Central memory CD8-positive, alpha-beta T cell (primary cell): ENCODE results near the gene B3GNT5.

Source experiments
- ATAC-seq: fragments of 150-1000 bp; cut with Tn5 transposase; replicated peaks from 2 replicates; pipeline ENCODE4 v1.10.0; 2022; ENCODE audit warnings: mild to moderate bottlenecking, moderate FRiP score, moderate number of reproducible peaks; ENCODE audit not compliant: poor library complexity, severe bottlenecking; ENCODE audit errors: extremely low read depth
- DNase-seq, 2 donors: peaks; one replicate each; pipeline ENCODE4 v3.0.0; 2021; ENCODE audit warnings: low spot score in 2 of 2
- H3K27ac Mint-ChIP-seq: one replicate; pipeline ENCODE4 v1.8.0; 2022; ENCODE audit warnings: low read depth, mild to moderate bottlenecking, moderate library complexity, mixed read lengths
- H3K27me3 Mint-ChIP-seq: one replicate; pipeline ENCODE4 v1.8.0; 2022; ENCODE audit warnings: mixed read lengths
- H3K36me3 Mint-ChIP-seq: one replicate; pipeline ENCODE4 v1.8.0; 2022; ENCODE audit warnings: mild to moderate bottlenecking, moderate library complexity, mixed read lengths; ENCODE audit not compliant: insufficient read depth
- H3K4me1 Mint-ChIP-seq: one replicate; pipeline ENCODE4 v1.8.0; 2022; ENCODE audit warnings: mixed read lengths
- H3K4me3 Mint-ChIP-seq: one replicate; pipeline ENCODE4 v1.8.0; 2022; ENCODE audit warnings: mild to moderate bottlenecking, moderate library complexity, mixed read lengths
- H3K9me3 Mint-ChIP-seq: one replicate; pipeline ENCODE4 v1.8.0; 2022; ENCODE audit warnings: mixed read lengths

Gene B3GNT5

GRCh38 chr3:183307749-183308148 lies 54.7 kb downstream of the B3GNT5 start:
- no peak for ATAC-seq
- Mint-ChIP-seq H3K27me3 (no peaks in the 10 kb centered on the region), H3K9me3 (no peaks in the 10 kb centered on the region), H3K27ac (no peak overlapping the region), H3K4me1 (no peaks in the 10 kb centered on the region), H3K4me3 (no peak overlapping the region), H3K36me3 (no peaks in the 10 kb centered on the region)
- no peak for DNase-seq

GRCh38 chr3:183308751-183309150 lies 55.7 kb downstream of the B3GNT5 start:
- Mint-ChIP-seq H3K4me1 (no peaks in the 10 kb centered on the region), H3K9me3 (no peaks in the 10 kb centered on the region), H3K27ac (no peak overlapping the region), H3K4me3 (no peak overlapping the region), H3K27me3 (no peaks in the 10 kb centered on the region), H3K36me3 (no peaks in the 10 kb centered on the region)
- no peak for DNase-seq
- no peak for ATAC-seq

GRCh38 chr3:183309276-183309675 lies 56.2 kb downstream of the B3GNT5 start:
- no peaks in the 10 kb centered on the region for H3K4me1 Mint-ChIP-seq
- no peak overlapping the region for H3K4me3 Mint-ChIP-seq
- no peaks in the 10 kb centered on the region for H3K9me3 Mint-ChIP-seq
- H3K27me3 Mint-ChIP-seq, result no peaks in the 10 kb centered on the region
- ATAC-seq (no peak), DNase-seq (no peak)
- H3K36me3 Mint-ChIP-seq, result no peaks in the 10 kb centered on the region
- no peak overlapping the region for H3K27ac Mint-ChIP-seq

GRCh38 chr3:183310936-183311335 lies 57.9 kb downstream of the B3GNT5 start:
- Mint-ChIP-seq H3K4me3 (no peak overlapping the region), H3K36me3 (no peaks in the 10 kb centered on the region), H3K27ac (no peak overlapping the region), H3K27me3 (no peaks in the 10 kb centered on the region), H3K4me1 (no peaks in the 10 kb centered on the region), H3K9me3 (no peaks in the 10 kb centered on the region)
- DNase-seq (no peak), ATAC-seq (no peak)

- Mint-ChIP-seq H3K4me1 (no peaks in the 10 kb centered on the region), H3K36me3 (peaks cover 1% of the 10 kb centered on the region), H3K9me3 (no peaks in the 10 kb centered on the region), H3K27me3 (no peaks in the 10 kb centered on the region), H3K4me3 (no peak overlapping the region), H3K27ac (no peak overlapping the region)
- no peak for ATAC-seq
- DNase-seq, result no peak
These were observed 59.4 kb downstream of the B3GNT5 start for GRCh38 chr3:183312433-183312832.

GRCh38 chr3:183313351-183313750 lies 60.3 kb downstream of the B3GNT5 start:
- Mint-ChIP-seq H3K36me3 (peaks cover 3% of the 10 kb centered on the region), H3K9me3 (no peaks in the 10 kb centered on the region), H3K4me1 (no peaks in the 10 kb centered on the region), H3K4me3 (no peak overlapping the region), H3K27me3 (no peaks in the 10 kb centered on the region), H3K27ac (no peak overlapping the region)
- DNase-seq, result no peak
- no peak for ATAC-seq

GRCh38 chr3:183313764-183314163 lies 60.7 kb downstream of the B3GNT5 start:
- ATAC-seq (no peak), DNase-seq (no peak)
- H3K9me3 Mint-ChIP-seq, result no peaks in the 10 kb centered on the region
- no peak overlapping the region for H3K27ac Mint-ChIP-seq
- H3K27me3 Mint-ChIP-seq, result no peaks in the 10 kb centered on the region
- peaks cover 3% of the 10 kb centered on the region for H3K36me3 Mint-ChIP-seq
- H3K4me3 Mint-ChIP-seq, result no peak overlapping the region
- H3K4me1 Mint-ChIP-seq, result no peaks in the 10 kb centered on the region

GRCh38 chr3:183315739-183316138 lies 62.7 kb downstream of the B3GNT5 start:
- Mint-ChIP-seq H3K27me3 (no peaks in the 10 kb centered on the region), H3K4me1 (peaks cover 6% of the 10 kb centered on the region), H3K27ac (no peak overlapping the region), H3K36me3 (peaks cover 6% of the 10 kb centered on the region), H3K4me3 (no peak overlapping the region), H3K9me3 (no peaks in the 10 kb centered on the region)
- ATAC-seq, result no peak
- no peak for DNase-seq

- Mint-ChIP-seq H3K4me1 (peaks cover 6% of the 10 kb centered on the region), H3K4me3 (no peak overlapping the region), H3K27ac (no peak overlapping the region), H3K27me3 (no peaks in the 10 kb centered on the region), H3K9me3 (no peaks in the 10 kb centered on the region), H3K36me3 (peaks cover 6% of the 10 kb centered on the region)
- ATAC-seq (no peak), DNase-seq (no peak)
These were observed 64.2 kb downstream of the B3GNT5 start for GRCh38 chr3:183317271-183317670.

- DNase-seq, result no peak
- Mint-ChIP-seq H3K27me3 (no peaks in the 10 kb centered on the region), H3K9me3 (no peaks in the 10 kb centered on the region), H3K27ac (no peak overlapping the region), H3K36me3 (peaks cover 6% of the 10 kb centered on the region), H3K4me1 (peaks cover 6% of the 10 kb centered on the region), H3K4me3 (no peak overlapping the region)
- no peak for ATAC-seq
These were observed 65.1 kb downstream of the B3GNT5 start for GRCh38 chr3:183317886-183318865.

GRCh38 chr3:183318877-183319276 lies 65.8 kb downstream of the B3GNT5 start:
- no peaks in the 10 kb centered on the region for H3K27me3 Mint-ChIP-seq
- no peak overlapping the region for H3K4me3 Mint-ChIP-seq
- DNase-seq (no peak), ATAC-seq (no peak)
- peaks cover 6% of the 10 kb centered on the region for H3K4me1 Mint-ChIP-seq
- no peak overlapping the region for H3K27ac Mint-ChIP-seq
- peaks cover 6% of the 10 kb centered on the region for H3K36me3 Mint-ChIP-seq
- H3K9me3 Mint-ChIP-seq, result no peaks in the 10 kb centered on the region

GRCh38 chr3:183319371-183319770 lies 66.3 kb downstream of the B3GNT5 start:
- H3K9me3 Mint-ChIP-seq, result no peaks in the 10 kb centered on the region
- peaks cover 6% of the 10 kb centered on the region for H3K4me1 Mint-ChIP-seq
- H3K36me3 Mint-ChIP-seq, result peaks cover 6% of the 10 kb centered on the region
- no peaks in the 10 kb centered on the region for H3K27me3 Mint-ChIP-seq
- ATAC-seq (no peak), DNase-seq (no peak)
- H3K27ac Mint-ChIP-seq, result no peak overlapping the region
- H3K4me3 Mint-ChIP-seq, result no peak overlapping the region
